KOPT-K1 (cell line): ENCODE measurements around the gene PI4KA.
A peak's percentile ranks its signal among the peaks of the same experiment; 100 is the strongest.

Source experiments
- H3K27ac ChIP-seq: fragments of 200-600 bp; sonication (generic); 2 replicates; pipeline ENCODE4 v1.5.1; 2016; ENCODE audit warnings: antibody characterized with exemption, mild to moderate bottlenecking, low read depth, low read length; ENCODE audit not compliant: poor library complexity, severe bottlenecking
- H3K36me3 ChIP-seq: fragments of 200-600 bp; sonication (generic); 2 replicates; pipeline ENCODE4 v1.5.1; 2017; ENCODE audit warnings: antibody characterized with exemption, mild to moderate bottlenecking, low read length, moderate library complexity; ENCODE audit not compliant: insufficient read depth
- H3K9me3 ChIP-seq: fragments of 200-600 bp; sonication (generic); 2 replicates; pipeline ENCODE4 v1.5.1; 2017; ENCODE audit warnings: antibody characterized with exemption, low read length, mild to moderate bottlenecking; ENCODE audit not compliant: insufficient read depth, poor library complexity, severe bottlenecking

PI4KA gene

GRCh38 chr22:20865875-20866445 is 7.3 kb upstream of the PI4KA start:
- Histone ChIP-seq H3K9me3 (no peaks in the 10 kb centered on the region), H3K36me3 (peaks cover 55% of the 10 kb centered on the region), H3K27ac (no peak overlapping the region)

GRCh38 chr22:20865331-20865730 is 6.7 kb upstream of the PI4KA start:
- no peak overlapping the region for H3K27ac ChIP-seq
- H3K9me3 ChIP-seq: no peaks in the 10 kb centered on the region
- H3K36me3 ChIP-seq: peaks cover 49% of the 10 kb centered on the region

- Histone ChIP-seq H3K27ac (no peak overlapping the region), H3K9me3 (no peaks in the 10 kb centered on the region), H3K36me3 (peaks cover 39% of the 10 kb centered on the region)
These were observed 5.7 kb upstream of the PI4KA start for GRCh38 chr22:20864186-20864908.

- Histone ChIP-seq H3K27ac (no peak overlapping the region), H3K9me3 (no peaks in the 10 kb centered on the region), H3K36me3 (peaks cover 33% of the 10 kb centered on the region)
These were observed 4.8 kb upstream of the PI4KA start for GRCh38 chr22:20863366-20863765.

- H3K27ac ChIP-seq: no peak overlapping the region
- no peaks in the 10 kb centered on the region for H3K9me3 ChIP-seq
- peaks cover 32% of the 10 kb centered on the region for H3K36me3 ChIP-seq
These were observed 3.9 kb upstream of the PI4KA start for GRCh38 chr22:20862540-20862939.

- Histone ChIP-seq H3K36me3 (peaks cover 18% of the 10 kb centered on the region; the same call in 1 of the 2 replicates), H3K27ac (peak overlapping the region; percentile 75), H3K9me3 (no peaks in the 10 kb centered on the region)
These were observed 1.0 kb upstream of the PI4KA start for GRCh38 chr22:20859615-20860014.

- peak overlapping the region; percentile 75 for H3K27ac ChIP-seq
- H3K36me3 ChIP-seq: peaks cover 11% of the 10 kb centered on the region; the same call in 1 of the 2 replicates
- H3K9me3 ChIP-seq: no peaks in the 10 kb centered on the region
These were observed 585 bp downstream of the PI4KA start for GRCh38 chr22:20857838-20858614.

GRCh38 chr22:20857247-20857643 is 1.4 kb downstream of the PI4KA start:
- H3K36me3 ChIP-seq: peaks cover 5% of the 10 kb centered on the region; the same call in 1 of the 2 replicates
- H3K9me3 ChIP-seq: no peaks in the 10 kb centered on the region
- H3K27ac ChIP-seq: peak overlapping the region; percentile 75

GRCh38 chr22:20853236-20853660 is 5.4 kb downstream of the PI4KA start:
- no peaks in the 10 kb centered on the region for H3K36me3 ChIP-seq
- H3K27ac ChIP-seq: no peak overlapping the region
- no peaks in the 10 kb centered on the region for H3K9me3 ChIP-seq

- H3K9me3 ChIP-seq: no peaks in the 10 kb centered on the region
- no peaks in the 10 kb centered on the region for H3K36me3 ChIP-seq
These were observed 6.1 kb downstream of the PI4KA start for GRCh38 chr22:20852503-20852902.

GRCh38 chr22:20852076-20852475 is 6.5 kb downstream of the PI4KA start:
- Histone ChIP-seq H3K27ac (no peak overlapping the region), H3K36me3 (no peaks in the 10 kb centered on the region), H3K9me3 (no peaks in the 10 kb centered on the region)

More at GRCh38 chr22:20852503-20852902, 6.1 kb downstream of the PI4KA start:
- H3K27ac ChIP-seq: no peak overlapping the region

- no peaks in the 10 kb centered on the region for H3K9me3 ChIP-seq
- no peak overlapping the region for H3K27ac ChIP-seq
- H3K36me3 ChIP-seq: no peaks in the 10 kb centered on the region
These were observed 11.2 kb downstream of the PI4KA start for GRCh38 chr22:20847318-20847822.

GRCh38 chr22:20844055-20845037 is 14.3 kb downstream of the PI4KA start:
- Histone ChIP-seq H3K27ac (no peak overlapping the region), H3K36me3 (no peaks in the 10 kb centered on the region), H3K9me3 (no peaks in the 10 kb centered on the region)

- Histone ChIP-seq H3K36me3 (no peaks in the 10 kb centered on the region), H3K9me3 (no peaks in the 10 kb centered on the region), H3K27ac (no peak overlapping the region)
These were observed 15.1 kb downstream of the PI4KA start for GRCh38 chr22:20843501-20843900.
